Upper lobe of left lung (tissue), 4 donors: Measurements from ENCODE around the gene LCE2B.

Source experiments
- CTCF ChIP-seq, 6 experiments: fragments of 450-650 bp in 4 of 6; fragments of 200-600 bp in 2 of 6; sonication (generic) in 2 of 6; IDR thresholded peaks; one replicate each; pipeline ENCODE4 v1.5.1; 2016 to 2019; ENCODE audit warnings: antibody characterized with exemption in 6 of 6
- EP300 ChIP-seq, 4 donors: sonication (generic); formaldehyde crosslinking; IDR thresholded peaks; one replicate each; pipeline ENCODE4 v1.5.1; 2017; ENCODE audit warnings: antibody characterized with exemption in 4 of 4, control low read depth in 2 of 4

- TF ChIP-seq EP300 (IDR thresholded peaks at IDR 0.05), result no peak
- no peak for TF ChIP-seq CTCF (IDR thresholded peaks at IDR 0.05)
Measured at GRCh38 chr1:152656459-152656858, 29.5 kb upstream of the LCE2B start.
